GM18502 (cell line): ENCODE measurements around the gene CYREN.
"Not testable (repeated sequence)": the region's sequence is repeated elsewhere in the genome, so short reads cannot be mapped to it uniquely, and the experiment has no call there.

Experiments
- ATAC-seq: cut with Tn5 transposase; IDR thresholded peaks from one replicate; pipeline ENCODE4 v1.9.1; 2021; ENCODE audit warnings: mild to moderate bottlenecking; ENCODE audit not compliant: unreplicated experiment, poor library complexity

CYREN gene, protein sequence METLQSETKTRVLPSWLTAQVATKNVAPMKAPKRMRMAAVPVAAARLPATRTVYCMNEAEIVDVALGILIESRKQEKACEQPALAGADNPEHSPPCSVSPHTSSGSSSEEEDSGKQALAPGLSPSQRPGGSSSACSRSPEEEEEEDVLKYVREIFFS

DNA sequence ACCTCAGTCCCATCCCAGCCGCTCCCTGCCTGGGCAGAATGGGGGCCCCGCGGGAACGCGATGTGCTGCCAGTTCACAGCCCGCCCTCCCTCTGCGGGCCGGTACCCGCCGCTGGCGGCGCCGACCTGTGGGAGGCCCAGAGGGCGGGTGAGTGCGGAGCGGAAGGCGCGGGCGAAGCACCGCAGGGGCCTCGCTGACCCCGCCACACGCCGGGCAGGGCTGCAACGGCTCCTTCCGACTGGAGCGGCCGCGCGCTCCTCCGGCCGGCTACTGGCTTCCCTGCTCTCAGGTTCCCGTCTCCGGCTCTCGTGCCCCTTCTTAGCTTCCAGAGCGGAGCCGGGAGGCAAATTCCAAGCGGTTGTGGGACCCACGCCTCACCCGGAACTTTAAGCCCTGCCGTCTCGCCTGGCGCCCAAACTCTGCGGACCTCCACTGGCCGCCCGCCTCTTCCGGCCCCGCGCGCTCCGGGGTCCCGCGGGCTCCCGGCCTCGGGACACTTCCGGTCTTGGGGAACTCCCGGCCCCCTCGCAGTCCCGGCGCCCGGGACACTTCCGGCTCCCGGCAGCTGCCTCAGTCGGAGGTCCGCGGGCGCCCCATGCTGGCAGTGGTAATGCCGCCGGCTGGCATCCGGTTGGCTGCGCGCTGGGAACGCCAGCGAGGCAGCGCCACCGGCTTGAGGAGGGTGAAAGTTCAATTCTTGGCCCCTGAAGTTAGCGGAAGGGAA lies at the start of gene CYREN:
TSS of gene CYREN (minus strand) at position 434 of the 724 bp plus-strand sequence. CDS start 1,785 bp downstream, outside the sequence.
- peak; percentile 73 for ATAC-seq

DNA sequence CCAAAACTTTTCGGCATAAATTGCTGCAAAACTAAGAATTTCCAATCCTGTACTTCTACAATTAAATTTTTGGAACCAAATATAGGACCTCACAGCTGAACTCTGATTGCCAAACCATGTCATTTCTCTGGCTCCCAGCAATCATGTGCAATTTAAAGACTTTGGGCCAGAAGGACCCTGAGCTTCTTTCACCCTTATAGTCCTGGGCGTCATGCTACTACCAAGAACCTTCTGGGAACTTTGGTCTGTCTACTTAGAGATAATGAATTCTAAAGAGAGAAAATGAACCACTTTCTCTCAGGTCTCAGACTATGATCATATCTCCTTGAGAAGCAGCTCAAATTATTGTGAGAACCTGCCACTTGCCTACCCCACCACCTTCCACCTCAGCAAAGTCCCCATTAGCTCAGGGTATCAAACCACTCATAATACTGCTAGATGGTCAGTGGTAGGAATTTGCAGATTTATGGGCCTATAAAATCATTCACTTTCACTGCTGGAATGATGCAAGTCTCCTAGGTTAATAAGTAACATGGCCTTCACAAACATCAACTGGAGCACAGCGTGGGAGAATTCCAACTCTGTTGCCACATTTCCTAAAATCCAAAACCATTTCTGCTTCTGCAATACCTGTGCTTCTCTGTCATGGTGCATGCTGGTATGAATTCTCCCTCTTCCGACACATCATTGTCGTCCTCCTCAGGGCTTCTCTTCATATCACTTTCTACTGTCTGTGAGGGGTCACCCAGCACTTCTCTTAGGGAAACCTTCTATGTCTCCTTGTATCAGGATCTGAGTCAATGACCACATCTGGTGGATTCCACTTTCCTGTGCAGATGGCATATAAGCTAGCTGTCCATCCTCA lies 47.4 kb upstream of the CYREN start:
- ATAC-seq, result no peak

DNA sequence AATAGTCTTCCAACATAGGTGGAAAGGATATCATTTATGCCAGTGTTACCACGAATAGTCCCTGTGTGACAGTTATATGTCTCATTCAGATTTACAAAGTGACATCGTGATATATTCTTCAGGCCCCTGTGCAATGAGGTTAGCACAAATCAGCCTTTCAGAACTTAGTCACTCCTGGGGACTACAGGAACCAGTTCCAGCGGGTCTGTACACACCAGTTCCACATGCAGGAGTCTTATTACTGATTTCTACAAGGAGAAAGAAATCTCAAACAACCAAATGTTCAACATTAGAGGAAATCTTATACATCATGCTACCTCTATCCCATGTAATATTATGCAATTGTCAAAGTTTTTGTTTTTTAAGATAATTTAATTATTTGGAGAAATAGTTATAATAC lies 45.2 kb upstream of the CYREN start:
- no peak for ATAC-seq

DNA sequence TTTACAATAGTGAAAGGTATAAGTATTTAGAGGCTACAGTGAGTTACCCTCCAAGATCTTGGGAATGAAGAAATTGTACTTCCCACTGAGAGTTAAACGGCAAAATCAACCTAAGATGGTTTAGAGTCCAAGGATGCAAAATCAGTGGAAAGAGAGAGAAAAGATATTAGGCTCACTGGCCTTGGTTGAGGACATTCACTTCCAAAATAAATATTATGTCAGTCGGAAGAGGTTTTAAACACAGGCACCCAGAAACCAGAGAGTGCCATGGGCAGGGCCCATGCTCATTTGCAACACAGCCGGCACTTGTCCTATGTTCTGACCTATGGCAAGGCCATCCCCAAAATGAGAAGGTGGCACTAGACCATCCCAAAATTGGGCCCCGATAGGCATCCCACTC lies 44.7 kb upstream of the CYREN start:
- no peak for ATAC-seq

DNA sequence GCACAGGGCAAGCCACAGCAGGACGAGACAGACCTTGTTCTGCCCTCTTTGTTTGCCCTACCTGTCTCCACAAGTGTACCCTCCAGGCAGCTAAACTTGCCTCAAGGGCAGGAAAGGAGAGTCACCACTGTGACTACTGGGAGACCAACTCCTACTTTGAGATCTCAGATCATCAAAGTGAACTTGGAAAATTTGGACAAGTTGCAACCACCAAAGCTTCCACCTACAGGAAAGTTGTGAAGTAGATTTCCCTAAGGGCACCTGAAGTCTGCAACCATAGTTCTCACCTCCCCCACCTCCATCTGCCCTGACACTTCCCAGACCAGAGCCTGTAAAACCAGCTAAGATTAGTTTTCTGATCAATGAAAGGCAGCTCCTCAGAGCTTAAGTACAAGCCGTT lies 43.3 kb upstream of the CYREN start:
- ATAC-seq, result no peak

DNA sequence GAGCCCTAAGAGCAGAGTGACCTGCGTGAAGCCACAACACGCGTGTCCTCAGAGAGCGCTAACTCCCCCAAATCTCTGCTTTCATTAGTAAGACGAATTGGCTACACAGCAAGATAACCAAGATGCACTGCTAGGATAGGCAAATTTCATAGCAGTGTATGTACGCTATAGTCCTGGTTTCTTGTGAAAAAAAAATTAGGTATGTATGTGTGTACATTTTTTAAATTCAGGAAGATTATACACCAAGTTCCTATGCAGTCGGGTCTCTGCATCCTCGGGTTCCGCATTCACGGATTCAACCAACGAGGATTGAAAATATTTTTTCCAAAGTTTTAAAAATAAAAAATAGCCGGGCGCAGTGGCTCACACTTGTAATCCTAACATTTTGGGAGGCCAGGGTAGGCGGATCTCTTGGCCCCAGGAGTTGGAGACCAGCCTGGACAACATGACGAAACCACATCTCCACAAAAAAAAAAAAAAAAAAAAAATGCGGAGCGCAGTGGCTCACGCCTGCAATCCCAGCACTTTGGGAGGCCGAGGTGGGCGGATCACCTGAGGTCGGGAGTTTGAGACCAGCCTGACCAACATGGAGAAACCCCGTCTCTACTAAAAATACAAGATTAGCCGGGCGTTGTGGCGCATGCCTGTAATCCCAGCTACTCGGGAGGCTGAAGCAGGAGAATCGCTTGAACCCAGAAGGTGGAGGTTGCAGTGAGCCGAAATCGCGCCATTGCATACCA lies 41.6 kb upstream of the CYREN start:
- not testable (repeated sequence) for ATAC-seq

DNA sequence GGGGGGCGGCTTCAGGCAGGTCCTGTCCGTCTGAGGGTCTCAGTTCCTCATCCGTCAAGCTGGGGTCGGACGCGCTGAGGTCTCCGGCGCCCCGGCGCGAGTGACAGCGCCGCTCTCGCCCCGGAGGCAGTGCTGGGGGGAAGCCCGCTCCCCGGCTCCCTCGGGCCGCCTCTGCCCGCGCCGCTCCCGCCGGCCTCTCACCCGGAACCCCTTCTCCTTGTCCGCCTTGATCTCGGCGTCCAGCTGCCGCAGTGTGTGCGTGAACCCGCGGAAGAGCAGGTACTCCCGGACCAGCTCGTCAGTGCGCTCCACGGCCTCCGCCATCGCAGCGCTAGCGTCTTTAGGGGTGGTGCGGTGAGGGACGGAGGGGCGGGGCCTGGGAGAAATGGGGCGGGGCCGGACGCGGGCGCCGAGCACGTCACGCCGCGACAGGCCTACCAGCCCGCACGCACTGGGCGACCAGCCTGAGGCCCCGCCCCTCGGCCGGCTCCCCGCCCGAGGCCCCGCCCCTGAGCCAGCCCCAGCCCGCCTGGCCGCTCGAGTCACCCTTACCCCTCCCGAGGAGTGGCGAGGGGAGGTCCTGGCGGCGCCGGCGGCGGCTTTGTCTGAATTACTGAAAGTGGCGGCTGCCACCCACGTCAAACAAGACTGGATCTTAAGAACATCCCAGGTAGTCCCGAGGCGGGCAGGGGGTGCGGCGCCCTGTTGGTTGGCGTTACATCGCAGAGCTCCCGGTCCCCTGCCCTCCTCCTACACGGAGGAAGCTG lies 40.9 kb upstream of the CYREN start, which contains the start of gene WDR91:
TSS of gene WDR91 (minus strand) at position 348 of the 767 bp plus-strand sequence. CDS start at position 324, 24 bp downstream.
- peak; percentile 78 for ATAC-seq

DNA sequence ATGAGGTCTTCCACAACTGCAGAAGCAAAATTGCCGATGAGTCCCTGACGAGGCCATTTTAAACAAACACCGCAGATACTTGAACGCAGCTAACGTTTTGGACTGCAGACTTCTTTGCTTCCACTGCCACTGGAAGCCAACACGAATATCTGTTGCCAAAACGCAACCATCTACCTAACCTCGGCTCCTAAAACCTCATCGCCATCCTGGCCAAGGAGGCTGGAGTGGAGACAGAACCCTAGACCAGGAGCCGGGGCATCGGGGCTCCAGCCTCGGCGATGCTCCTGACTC lies 40.3 kb upstream of the CYREN start:
- ATAC-seq, result no peak

DNA sequence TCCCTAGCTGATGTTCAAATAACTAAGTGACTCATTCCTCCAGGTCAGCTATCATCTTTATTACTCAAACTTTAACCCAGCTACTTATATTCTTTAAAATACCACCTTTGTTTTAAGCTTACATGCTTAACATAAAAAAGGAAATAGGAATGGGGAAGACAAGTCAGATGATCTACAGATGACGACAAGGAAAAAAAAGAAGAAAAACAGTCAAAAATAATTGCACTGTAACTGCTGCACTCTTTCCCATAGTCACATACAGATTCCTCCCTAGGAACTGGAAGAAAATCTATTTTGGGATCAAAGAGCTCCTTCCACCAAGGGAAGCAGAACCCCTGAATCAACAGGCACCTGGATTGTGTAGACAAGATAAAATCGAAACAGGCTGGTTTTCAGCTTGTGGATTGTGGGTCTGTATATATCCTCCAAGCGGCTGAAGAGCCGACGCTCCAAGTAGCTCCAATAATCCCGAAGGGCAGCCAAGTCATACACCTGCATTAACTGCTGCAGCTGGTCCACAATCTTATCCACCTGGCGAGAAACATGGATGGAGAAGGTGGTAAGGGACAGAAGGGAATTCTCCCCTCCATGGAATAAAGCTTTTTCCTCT lies 38.8 kb upstream of the CYREN start:
- no peak for ATAC-seq

DNA sequence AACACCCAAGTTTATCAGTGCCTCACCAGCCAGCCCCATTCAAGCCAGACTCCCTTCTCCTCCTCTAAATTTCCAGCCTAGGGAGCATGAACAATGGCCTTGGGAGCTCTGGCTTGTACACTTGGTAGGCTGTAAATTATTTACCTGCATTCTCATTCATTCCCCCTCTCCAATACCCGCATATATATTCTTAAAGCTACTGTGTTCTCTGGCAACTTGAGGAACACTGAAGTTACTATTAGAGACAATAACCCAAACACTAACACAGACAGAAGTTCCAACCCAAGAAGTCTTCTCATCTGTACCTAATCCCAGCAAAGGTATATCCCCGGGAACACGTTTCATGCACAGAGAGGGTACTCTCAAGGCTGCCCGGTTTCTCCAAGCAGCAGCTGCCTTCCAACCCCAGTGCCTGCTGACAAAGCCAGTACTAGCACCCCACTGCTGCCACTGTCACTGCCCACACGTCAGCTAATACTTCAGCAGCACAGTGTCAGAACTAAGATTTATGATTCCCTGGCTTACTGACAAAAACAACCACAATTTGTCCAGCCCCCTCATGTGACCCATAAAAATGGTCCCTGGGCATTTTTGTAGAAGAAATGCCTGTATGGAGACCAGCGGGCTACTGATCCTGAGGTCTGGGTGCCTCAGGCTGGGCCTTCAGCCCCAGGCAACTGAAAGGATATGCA lies 37.7 kb upstream of the CYREN start:
- ATAC-seq, result no peak

DNA sequence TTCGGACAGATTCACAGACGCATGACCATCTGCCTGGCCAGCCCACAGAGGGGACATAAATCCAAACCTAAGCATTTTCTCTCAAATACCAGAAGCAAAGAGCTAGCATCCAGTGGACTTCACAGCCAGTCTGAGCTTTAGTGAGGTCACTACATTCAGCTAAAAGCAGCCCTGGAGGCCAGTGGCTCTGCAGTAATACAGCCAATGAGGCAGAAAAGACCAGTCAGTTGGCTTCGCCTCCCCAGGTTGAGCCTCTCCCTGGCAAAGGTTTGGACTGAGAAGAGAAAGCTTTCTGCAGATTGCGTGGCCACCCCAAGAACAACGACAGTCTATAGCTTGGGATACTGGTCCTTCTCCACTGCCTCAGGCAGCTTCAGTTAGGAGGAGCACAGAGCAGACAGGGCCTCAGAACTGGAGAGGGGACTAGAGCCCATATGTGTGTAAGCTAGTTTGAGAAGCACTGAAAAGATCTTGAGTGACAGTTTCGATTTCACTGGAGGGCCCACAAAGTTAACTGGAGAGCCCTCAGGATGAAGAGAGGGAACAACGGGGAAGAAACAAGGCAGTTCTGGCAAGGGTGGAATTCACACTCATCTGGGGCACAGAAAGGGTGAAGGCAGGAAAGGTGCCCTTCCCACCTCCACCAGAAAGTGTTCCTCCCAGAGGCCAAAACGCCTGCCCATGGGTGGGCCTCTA lies 37.0 kb upstream of the CYREN start:
- peak; percentile 19 for ATAC-seq

DNA sequence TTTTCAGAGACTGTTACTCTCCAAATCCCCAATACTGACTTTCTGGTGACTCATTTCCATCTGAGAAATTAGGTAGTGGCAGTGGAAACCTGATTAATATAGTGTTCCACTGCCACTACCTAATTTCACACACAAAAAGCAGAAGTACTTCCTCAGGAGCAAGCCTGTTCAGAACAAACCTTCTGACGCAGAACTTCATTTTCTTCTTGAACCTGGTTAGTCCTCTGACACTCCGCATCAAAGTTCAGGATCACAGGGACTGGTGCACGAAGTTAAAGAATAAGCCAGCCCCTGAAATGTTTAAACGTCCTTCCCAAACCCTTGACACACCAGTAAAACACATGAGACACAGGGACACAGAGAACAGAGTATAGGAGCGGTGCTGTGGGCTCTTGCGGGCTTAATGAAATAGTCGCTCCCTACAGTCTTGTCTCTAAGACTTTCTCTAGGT lies 36.5 kb upstream of the CYREN start:
- peak; percentile 39 for ATAC-seq

DNA sequence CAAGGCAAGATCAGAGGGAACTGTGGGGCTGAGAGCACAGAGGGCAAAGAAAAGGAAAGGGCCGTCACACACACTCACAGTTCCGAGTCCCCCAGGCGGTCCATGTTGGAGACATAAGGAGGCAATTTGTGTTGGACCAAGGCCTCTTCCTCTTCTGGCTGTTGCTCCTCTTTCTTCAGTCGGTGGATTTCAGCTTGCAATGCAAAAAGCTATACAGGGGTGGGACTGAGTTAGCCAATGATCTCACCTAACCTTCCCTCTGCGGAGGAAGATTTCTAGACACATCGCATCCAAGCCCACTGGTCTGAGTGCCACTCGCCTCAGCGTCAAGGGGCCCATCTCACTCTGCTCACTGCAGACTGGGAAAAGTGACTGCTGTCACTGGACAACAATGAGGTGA lies 35.3 kb upstream of the CYREN start:
- no peak for ATAC-seq

DNA sequence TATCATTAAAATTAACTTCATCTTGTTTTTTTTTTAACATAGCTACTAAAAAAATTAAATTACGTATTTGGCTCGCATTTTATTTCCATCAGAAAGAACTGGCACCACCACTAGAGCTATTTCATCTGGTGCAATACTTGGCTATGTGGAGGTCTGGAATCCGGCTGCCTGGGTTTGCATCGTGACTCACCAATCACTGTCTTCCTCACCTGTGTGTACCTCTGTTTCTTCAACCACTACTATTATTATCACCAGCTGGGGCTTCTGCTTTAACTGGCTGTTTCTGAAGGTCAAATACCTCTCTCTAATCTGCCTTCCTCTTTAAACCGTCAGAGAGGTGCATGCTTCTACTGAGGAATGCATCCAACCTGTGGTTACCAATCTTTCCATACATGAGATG lies 34.4 kb upstream of the CYREN start:
- ATAC-seq, result no peak

DNA sequence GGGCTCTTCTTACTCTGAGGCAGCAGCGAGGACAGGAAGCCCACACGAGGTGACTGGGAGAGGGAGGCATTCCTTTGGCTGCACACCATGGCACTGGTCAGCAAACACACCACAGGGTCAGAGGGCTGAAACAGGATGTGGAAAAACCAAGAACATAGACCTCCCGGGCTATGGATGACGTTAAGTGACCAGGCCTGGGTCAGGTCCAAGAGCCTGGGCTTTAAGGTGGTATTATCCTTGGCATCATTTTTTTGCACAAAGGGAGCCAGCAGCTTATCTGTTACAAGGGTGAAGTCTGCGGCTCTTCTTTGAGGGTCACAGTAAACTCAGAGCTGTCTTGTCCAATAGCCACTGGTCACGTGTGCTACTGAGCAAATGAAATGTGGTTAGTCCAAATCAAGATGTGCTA lies 33.8 kb upstream of the CYREN start:
- no peak for ATAC-seq

DNA sequence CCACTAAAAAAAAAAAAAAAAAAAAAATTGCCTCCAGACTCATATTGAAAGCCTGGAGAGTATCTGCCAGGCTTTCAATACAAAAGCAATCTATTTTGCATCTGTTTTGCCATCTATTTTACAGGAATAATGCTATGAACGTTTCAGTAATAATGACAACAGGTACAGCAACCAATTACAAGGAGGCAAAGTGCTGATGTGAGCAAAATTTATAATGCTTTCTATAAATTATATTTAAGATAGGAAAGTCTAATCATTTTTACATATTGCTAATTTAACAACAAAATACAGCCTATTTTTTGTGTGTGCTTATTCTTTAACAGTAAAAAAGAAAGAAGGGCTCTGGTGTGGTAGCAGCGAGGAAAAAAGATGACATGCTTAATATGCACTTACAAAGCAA lies 30.8 kb upstream of the CYREN start:
- no peak for ATAC-seq

DNA sequence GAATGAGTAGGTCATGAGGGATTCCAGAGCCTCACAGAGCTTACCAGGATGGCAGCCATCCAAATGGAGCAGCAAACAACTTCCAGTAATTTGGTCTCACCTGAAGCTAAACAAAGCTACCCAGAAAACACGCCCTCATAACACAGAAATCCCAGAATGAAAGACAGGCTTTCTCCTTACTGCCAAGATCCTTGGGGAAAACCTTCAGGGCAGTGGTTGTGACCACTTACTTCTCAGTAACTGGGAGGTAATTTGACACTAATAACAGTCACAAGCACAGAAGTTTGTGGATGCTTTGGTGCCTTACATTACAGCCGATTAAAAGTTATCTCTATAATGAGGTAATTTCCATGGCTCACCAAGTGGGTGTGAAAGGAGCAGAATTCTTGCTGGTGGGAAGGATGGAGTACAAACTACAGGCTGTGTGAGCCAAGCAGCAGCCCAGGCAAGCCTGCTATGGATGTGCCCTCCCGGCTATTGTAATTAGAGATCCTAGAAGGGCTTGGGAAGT lies 30.4 kb upstream of the CYREN start:
- no peak for ATAC-seq

DNA sequence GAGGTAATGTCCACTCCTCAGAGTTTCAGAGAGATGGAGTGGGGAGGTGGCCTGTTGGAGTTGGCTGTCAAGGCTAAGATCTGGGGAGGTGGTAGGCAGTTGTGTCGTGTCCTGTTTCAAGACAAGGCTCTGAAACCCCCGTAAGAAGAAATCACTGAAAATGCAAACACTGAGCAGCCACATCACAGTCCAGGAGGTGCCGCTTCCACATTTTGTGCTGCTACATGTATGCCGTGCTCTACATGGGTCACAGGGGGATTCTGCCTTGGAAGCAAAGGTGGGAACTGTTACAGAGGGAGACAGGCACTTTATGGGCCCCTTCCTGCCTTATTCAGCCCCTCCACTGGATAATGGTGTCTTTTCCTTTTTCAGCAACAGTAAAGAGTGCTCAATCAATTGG lies 28.9 kb upstream of the CYREN start:
- ATAC-seq, result no peak
